ENCODE data around the gene XPNPEP1. TPM values are rescaled to one million over a fixed set of nuclear protein-coding genes. Genes with fewer than 3 reads are reported as not detected.

XPNPEP1 gene
- total and polyA plus RNA-seq, 12 donors, result 17.8 to 103 (median 58.4) TPM

GRCh38 chr10:109960682-109961081, 37.4 kb upstream of the XPNPEP1 start:
- intact Hi-C loops (cut with DNase I), result no loop called here

DNA sequence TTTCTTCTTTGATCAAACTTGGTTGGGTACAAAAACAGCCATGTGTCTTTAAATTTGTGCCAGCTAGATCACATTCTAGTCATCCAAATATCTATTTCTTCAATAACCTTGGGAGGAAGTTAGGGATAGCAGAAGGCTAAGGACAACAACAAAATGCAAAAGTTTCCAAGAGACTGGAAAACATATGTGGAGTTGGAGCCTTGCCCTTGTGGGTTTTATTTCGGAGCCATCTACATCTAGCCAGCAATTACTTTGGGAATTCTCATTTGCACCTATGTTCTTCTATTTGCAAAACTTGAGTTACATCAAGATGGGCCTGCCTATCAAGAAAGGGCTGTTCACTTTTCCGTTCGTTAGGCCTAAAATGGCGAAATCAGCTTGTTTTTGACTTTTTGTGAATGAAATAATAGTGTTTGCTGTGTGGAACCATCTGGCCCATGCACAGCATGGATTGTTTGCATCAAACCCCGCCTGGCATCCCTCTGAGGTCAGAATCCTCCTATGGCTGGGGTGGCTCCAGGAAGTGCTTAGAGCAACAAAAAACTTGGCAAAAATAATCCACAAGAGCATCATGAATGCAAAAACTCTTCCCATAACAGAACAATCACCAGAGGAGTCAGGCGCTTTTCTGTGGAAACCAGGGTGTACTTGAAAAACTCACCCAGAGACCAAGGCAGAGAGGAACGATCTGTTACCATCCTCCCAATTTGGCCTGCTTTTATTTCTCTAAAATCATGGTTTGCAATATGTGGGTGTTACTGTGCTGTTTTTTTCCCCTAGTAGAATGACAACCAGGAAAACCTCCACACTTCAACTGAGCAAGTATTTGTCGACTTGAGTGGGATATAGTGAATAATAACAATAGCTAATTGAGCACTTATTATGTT, 36.2 kb upstream of the XPNPEP1 start:
- Histone ChIP-seq H3K4me1 (replicated peaks in 1 of 2) (no peaks in the 10 kb centered on the region), H3K36me3 (replicated peaks in 1 of 2) (no peaks in the 10 kb centered on the region), H3K27ac (no peak overlapping the region), H3K27me3 (no peaks in the 10 kb centered on the region), H3K9me3 (replicated peaks in 1 of 3) (no peaks in the 10 kb centered on the region), H3K4me3 (no peak overlapping the region)
- intact Hi-C loops (cut with DNase I), result no loop called here
- no peak for DNase-seq
- TF ChIP-seq CTCF (IDR thresholded peaks at IDR 0.05), result no peak
- no peak for TF ChIP-seq POLR2A (IDR thresholded peaks at IDR 0.05)
- WGBS, 4 donors, result 92 to 96% (median 94%) methylated on average over 8 of the region's 8 CpGs

More at GRCh38 chr10:109960682-109961081, 37.4 kb upstream of the XPNPEP1 start:
- 67 to 81% (median 75%) methylated on average over 2 of the region's 2 CpGs for WGBS, 4 donors
- Histone ChIP-seq H3K4me3 (no peak overlapping the region), H3K4me1 (replicated peaks in 1 of 2) (no peaks in the 10 kb centered on the region), H3K27ac (no peak overlapping the region), H3K27me3 (no peaks in the 10 kb centered on the region), H3K9me3 (replicated peaks in 1 of 3) (no peaks in the 10 kb centered on the region), H3K36me3 (replicated peaks in 1 of 2) (no peaks in the 10 kb centered on the region)
- no peak for DNase-seq
- TF ChIP-seq POLR2A (IDR thresholded peaks at IDR 0.05) (no peak), CTCF (IDR thresholded peaks at IDR 0.05) (no peak)

DNA sequence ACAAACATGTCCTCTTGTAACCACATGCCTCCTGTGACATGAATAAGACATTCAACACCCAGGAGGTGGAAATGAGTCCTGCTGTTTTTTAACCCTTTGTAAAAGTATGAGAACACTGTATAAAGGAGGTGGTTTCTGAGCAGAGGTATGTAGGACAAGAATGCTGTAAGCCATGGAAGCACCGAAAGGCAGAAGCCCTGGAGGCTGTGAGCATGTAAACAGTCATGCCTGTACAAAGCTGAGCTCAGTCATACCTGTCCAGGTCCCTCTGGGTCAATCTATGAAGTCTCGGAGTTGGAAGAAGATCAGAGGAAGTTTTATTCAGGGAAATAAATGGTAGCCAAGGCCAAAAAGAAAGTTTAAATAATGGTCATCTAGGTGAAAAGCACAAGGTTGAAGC, 34.7 kb upstream of the XPNPEP1 start:
- H3K9me3 ChIP-seq (replicated peaks in 1 of 3), result no peaks in the 10 kb centered on the region
- no peaks in the 10 kb centered on the region for H3K36me3 ChIP-seq (replicated peaks in 1 of 2)
- no peak for DNase-seq
- TF ChIP-seq POLR2A (IDR thresholded peaks at IDR 0.05), result no peak
- no peaks in the 10 kb centered on the region for H3K27me3 ChIP-seq
- WGBS, 4 donors, result 72 to 80% (median 76%) methylated on average over 2 of the region's 2 CpGs
- no peak overlapping the region for H3K4me3 ChIP-seq
- intact Hi-C loops (cut with DNase I), result no loop called here
- no peaks in the 10 kb centered on the region for H3K4me1 ChIP-seq (replicated peaks in 1 of 2)
- H3K27ac ChIP-seq, result no peak overlapping the region

GRCh38 chr10:109957092-109957797, 33.9 kb upstream of the XPNPEP1 start:
- no peaks in the 10 kb centered on the region for H3K27me3 ChIP-seq
- H3K27ac ChIP-seq, result no peak overlapping the region
- 87 to 92% (median 91%) methylated on average over 9 of the region's 9 CpGs for WGBS, 4 donors
- H3K4me3 ChIP-seq, result no peak overlapping the region
- TF ChIP-seq CTCF (IDR thresholded peaks at IDR 0.05), result no peak
- TF ChIP-seq POLR2A (IDR thresholded peaks at IDR 0.05), result no peak
- intact Hi-C loops (cut with DNase I), result no loop called here
- no peaks in the 10 kb centered on the region for H3K9me3 ChIP-seq (replicated peaks in 1 of 3)
- no peaks in the 10 kb centered on the region for H3K36me3 ChIP-seq (replicated peaks in 1 of 2)
- DNase-seq, result no peak
- no peaks in the 10 kb centered on the region for H3K4me1 ChIP-seq (replicated peaks in 1 of 2)

Data from adrenal gland (tissue), 12 donors.